NOMO-1 treated with dmso at 0.1 percent for 144 hours (cell line): ENCODE data around the gene ESYT3.
"Not testable (repeated sequence)": the region's sequence is repeated elsewhere in the genome, so short reads cannot be mapped to it uniquely, and the experiment has no call there.

Experiments used
- DNase-seq: peaks from one replicate; lab custom pipeline; 2025; ENCODE audit not compliant: unreplicated experiment; lab: John Stamatoyannopoulos, UW

The ESYT3 gene

GRCh38 chr3:138408751-138409570 lies 25.5 kb upstream of the ESYT3 start:
- DNase-seq = no peak

- peak; percentile 91 for DNase-seq
Measured at GRCh38 chr3:138412821-138413551, 21.4 kb upstream of the ESYT3 start.

- DNase-seq = not testable (repeated sequence)
Measured at GRCh38 chr3:138416236-138416635, 18.2 kb upstream of the ESYT3 start.

GRCh38 chr3:138417559-138417982 lies 16.8 kb upstream of the ESYT3 start:
- DNase-seq = peak; percentile 79

GRCh38 chr3:138418601-138419206 lies 15.7 kb upstream of the ESYT3 start:
- no peak for DNase-seq

GRCh38 chr3:138423316-138423715 lies 11.1 kb upstream of the ESYT3 start:
- no peak for DNase-seq

GRCh38 chr3:138424323-138424722 lies 10.1 kb upstream of the ESYT3 start:
- no peak for DNase-seq

GRCh38 chr3:138426211-138426610 lies 8.2 kb upstream of the ESYT3 start:
- DNase-seq = no peak

- not testable (repeated sequence) for DNase-seq
Measured at GRCh38 chr3:138426754-138427153, 7.7 kb upstream of the ESYT3 start.

GRCh38 chr3:138429665-138430064 lies 4.8 kb upstream of the ESYT3 start:
- no peak for DNase-seq

- no peak for DNase-seq
Measured at GRCh38 chr3:138432576-138433240, 1.7 kb upstream of the ESYT3 start.

- no peak for DNase-seq
Measured at GRCh38 chr3:138433892-138434275, 532 bp upstream of the ESYT3 start.

GRCh38 chr3:138434875-138435772 lies 708 bp downstream of the ESYT3 start:
- no peak for DNase-seq

- no peak for DNase-seq
Measured at GRCh38 chr3:138435840-138436239, 1.4 kb downstream of the ESYT3 start.

- DNase-seq = no peak
Measured at GRCh38 chr3:138437281-138437680, 2.9 kb downstream of the ESYT3 start.

GRCh38 chr3:138438896-138439295 lies 4.5 kb downstream of the ESYT3 start:
- DNase-seq = no peak

GRCh38 chr3:138439646-138440045 lies 5.2 kb downstream of the ESYT3 start:
- DNase-seq = no peak

- no peak for DNase-seq
Measured at GRCh38 chr3:138440121-138440521, 5.7 kb downstream of the ESYT3 start.

- DNase-seq = no peak
Measured at GRCh38 chr3:138440596-138440995, 6.2 kb downstream of the ESYT3 start.

- DNase-seq = no peak
Measured at GRCh38 chr3:138441256-138441655, 6.8 kb downstream of the ESYT3 start.
